HG02938 (cell line): ENCODE data around the gene NGF.
"Not testable (repeated sequence)": the region's sequence is repeated elsewhere in the genome, so short reads cannot be mapped to it uniquely, and the experiment has no call there.

ENCODE experiments used
- ATAC-seq: cut with Tn5 transposase; IDR thresholded peaks from one replicate; pipeline ENCODE4 v1.9.1; 2021; ENCODE audit warnings: mild to moderate bottlenecking, moderate library complexity; ENCODE audit not compliant: unreplicated experiment

Gene NGF

DNA sequence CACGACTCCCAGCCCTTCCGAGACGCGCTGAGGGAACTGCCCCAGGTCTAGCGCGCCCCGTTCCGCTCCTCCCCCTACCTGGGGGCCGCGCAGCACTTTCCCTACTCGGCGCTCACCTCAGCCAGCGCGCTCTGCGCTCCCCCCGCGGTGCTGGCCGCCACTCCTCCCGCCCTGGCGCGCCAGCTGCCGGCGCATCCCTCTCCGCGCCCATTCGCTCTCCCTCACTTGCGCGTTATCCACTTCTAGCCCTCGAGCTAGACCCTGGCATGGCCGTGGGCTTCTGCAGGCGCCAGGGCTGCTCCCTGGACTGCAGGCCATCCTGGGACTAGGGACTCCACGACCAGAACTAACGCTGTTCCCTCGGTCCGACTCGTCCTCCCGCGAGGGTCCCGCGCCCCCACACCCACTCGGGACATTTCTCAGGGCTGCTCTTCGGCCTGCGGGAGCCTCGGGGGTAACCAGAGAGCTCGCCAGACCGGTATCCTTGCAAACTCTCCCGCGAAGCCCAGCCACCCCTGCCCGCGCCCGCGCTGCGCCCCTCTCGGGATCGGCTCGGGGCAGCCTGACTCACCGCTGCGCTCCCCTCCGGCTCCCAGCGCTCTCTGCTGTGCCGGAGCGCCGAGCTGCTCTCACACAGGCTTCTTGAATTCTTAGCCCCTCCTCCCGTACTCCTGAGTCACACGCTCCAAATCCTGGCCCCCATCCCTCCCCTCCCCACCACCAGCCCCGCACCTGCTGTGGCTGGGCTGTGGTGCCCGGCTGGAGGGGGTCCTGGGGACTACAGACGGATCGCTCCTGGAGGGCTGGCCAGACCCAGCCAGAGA lies at the start of gene NGF:
NGF (minus strand) TSS at position 617 of the 824 bp plus-strand sequence. CDS start 51,454 bp downstream, outside the sequence.
- no peak for ATAC-seq

DNA sequence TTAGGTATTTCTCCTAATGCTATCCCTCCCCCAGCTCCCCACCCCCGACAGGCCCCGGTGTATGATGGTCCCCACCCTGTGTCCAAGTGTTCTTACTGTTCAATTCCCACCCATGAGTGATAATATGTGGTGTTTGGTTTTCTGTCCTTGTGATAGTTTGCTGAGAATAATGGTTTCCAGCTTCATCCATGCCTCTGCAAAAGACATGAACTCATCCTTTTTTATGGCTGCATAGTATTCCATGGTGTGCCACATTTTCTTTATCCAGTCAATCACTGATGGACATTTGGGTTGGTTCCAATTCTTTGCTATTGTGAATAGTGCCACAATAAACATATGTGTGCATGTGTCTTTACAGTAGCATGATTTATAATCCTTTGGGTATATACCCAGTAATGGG lies 45.4 kb upstream of the NGF start:
- ATAC-seq: not testable (repeated sequence)

DNA sequence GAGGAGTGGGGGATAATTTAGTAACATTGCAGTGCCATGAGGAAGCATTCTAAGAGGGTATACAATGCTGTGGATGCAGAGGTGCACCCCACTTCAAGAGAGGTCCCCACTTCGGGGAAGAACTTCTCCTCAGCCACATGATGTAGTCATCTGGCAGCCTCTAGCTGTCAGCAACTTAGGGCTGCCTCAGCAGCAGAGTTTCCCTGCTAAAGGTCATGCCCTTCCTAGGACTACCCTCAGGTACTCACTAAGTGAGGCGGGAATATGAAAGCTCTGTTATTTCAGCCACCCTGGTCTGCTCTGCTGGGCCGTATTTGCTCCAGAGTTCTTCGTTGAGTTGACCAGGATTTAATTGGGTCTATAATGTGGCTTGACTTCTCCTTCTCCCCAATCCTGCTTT lies 41.9 kb upstream of the NGF start:
- ATAC-seq: no peak

DNA sequence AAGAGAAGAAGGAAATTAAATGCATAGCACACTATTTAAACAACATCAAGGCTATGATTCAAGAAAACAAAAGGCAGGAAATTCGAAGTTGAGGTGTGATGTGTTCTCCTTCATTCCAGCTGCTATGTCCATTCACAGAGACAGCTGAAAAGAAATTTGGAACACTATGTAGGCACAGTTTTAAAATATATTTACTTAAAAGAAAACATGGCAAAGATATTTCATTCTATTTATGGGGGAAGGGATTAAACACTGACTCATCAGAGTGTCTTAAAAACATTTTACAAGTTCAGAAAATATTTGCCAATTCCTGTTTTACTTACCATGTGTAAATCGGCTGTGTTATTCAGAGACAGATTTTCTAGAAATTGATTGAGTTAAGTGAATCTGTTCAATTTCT lies 39.4 kb upstream of the NGF start:
- ATAC-seq: no peak

DNA sequence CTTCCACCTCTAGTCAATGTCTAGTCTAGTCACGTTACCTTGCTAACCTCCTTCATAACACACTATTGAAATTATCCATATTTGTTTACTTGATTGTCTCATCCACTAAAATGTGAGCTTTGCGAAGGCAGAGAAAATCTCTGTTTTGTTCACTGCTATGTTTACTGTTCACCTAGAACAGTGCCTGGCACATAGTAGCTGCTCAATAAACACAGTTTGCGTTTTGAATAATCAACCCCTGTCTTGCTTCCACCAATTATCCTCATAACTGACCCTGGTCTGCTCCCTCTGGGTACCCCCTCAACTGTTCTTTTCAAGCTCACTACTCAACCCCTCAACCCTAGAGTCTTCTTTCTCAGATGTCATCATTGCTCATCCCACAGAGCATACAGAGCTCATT lies 36.5 kb upstream of the NGF start:
- no peak for ATAC-seq

DNA sequence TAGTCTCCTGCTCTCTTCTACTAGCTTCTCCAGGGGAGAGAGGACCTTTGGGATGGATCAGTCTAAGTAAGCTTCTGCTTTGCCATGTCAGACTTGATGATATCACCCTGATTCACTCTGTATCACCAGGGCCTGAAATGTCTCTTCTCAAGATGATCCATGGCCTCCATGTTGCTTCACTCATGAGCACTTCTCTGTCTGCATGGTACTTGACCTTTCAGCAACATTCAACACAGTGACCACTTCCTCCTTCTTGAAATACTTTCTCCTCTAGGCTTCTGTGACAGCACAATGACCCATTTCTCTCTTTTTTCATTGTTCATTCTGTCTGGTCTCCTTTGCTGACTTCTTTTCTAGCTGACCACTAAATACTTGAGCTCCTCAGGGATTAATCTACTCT lies 35.3 kb upstream of the NGF start:
- no peak for ATAC-seq

DNA sequence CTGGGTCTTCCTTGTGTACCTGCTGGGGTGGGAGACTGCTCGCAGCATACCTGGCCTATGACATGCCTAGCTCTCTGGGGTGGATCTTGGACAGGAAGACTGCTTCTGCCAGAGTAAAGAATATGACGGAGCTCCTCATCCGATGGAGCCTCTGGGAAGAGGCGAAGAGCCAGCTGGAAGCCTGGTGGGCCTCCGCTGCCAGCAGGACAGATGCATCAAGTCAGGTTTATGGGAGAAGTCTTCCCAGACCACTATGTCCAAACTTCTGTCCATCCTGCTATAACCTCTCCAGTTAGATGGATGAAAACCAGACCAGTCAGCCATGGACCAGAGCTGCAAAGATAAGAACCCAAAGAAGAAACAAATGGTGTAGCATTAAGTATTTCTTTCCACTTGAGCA lies 27.7 kb upstream of the NGF start:
- ATAC-seq: no peak

DNA sequence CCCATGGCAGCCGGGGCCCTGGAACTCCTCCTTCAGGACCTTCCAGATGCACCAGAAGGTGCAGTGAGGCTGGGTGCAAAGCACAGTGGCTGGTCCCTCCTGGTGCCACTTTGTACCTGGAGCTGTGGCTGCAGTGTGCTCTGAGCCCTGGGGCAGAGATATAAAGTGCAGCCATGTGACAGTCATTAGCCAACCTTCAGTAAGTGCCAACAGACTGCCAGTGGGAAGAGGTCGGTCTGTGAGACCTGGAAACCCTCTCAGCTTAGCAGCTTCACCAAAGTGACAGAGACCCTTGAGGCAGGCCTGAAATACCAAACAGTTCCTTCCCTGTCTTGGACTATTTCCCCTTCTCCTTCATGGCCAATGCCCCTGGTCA lies 26.7 kb upstream of the NGF start:
- no peak for ATAC-seq

DNA sequence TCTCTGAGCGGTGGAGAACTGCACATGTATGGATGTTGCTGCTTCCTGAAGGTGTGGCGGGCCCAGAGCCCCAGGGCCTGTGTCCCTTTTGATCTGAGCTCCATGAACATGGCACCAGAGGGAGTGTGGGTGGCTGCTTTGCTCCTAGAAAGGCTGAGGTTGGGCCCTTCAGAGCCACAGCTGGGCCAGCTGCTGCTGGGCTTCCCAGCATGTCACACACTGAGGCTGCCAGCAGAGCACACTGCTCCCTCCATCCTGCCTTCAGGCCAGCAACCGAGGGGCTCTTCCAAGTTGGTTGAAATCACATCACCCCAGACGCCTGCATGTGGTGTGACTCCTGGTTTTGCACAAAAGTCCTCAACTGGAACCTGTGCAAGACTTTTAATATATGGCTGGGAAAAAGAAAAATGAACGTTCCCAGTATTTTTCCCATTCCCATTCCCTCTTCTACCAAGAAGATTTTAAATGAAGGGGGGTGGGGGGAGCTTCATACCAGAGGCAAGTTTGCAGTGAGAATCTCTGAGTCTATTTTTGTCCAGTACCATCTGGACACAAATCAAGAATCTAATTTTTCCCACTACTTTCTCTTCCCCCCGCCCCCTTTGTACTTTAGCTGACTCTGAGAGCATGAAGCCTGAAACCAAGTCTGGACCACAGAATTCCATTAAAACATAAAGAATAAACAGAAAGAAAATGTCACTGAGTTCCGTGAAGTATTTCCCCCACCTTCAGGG lies 26.2 kb upstream of the NGF start:
- ATAC-seq: no peak

DNA sequence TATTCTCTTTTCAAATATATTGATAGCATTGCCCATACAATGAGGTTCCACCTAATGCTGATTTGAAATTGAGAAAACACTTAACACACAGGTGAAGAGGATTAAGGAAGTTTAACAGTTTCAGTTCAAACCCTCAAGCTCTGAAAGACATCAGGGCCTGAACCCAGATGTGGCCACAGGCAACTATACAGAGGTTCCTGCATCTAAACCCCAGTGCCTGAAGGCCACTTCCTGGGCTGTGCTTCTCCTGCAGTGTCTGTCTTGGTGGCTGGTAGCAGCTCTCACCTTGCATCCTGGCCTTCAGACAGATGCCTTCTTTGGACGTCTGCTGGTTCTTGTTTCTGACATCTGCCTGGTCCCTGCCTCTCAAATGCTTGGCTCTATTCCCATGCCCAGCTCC lies 25.1 kb upstream of the NGF start:
- ATAC-seq: no peak

DNA sequence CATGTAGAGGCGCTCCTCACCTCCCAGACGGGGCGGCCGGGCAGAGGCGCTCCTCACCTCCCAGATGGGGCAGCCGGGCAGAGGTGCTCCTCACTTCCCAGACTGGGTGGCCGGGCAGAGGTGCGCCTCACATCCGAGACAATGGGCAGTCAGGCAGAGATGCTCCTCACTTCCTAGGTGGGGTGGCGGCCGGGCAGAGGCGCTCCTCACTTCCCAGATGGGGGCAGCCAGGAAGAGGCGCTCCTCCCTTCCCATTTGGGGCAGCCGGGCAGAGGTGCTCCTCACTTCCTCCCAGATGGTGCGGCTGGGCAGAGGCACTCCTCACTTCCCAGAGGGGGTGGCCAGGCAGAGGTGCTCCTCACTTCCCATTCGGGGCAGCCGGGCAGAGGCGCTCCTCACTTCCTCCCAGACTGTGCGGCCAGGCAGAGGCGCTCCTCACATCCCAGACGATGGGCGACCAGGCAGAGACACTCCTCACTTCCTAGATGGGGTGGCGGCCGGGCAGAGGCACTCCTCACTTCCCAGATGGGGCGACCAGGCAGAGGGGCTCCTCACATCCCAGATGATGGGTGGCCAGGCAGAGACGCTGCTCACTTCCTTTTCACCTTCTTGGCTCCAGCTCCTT lies 22.6 kb upstream of the NGF start:
- ATAC-seq: not testable (repeated sequence)

DNA sequence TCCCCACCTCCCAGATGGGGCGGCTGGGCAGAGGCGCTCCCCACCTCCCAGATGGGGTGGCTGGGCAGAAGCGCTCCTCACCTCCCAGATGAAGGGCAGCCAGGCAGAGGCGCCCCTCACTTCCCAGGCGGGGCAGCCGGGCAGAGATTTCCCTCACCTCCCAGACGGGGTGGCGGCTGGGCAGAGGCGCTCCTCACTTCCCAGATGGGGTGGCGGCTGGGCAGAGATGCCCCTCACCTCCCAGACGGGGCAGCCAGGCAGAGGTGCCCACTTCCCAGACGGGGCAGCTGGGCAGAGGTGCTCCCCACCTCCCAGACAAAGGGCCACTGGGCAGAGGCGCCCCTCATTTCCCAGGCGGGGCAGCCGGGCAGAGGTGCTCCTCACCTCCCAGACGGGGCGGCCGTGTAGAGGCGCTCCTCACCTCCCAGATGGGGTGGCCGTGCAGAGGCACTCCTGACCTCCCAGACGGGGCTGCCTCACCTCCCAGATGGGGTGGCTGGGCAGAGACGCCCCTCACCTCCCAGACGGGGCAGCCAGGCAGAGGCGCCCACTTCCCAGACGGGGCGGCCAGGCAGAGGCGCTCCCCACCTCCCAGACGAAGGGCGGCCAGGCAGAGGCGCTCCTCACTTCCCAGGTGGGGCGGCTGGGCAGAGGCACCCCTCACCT lies 21.9 kb upstream of the NGF start:
- ATAC-seq: not testable (repeated sequence)

DNA sequence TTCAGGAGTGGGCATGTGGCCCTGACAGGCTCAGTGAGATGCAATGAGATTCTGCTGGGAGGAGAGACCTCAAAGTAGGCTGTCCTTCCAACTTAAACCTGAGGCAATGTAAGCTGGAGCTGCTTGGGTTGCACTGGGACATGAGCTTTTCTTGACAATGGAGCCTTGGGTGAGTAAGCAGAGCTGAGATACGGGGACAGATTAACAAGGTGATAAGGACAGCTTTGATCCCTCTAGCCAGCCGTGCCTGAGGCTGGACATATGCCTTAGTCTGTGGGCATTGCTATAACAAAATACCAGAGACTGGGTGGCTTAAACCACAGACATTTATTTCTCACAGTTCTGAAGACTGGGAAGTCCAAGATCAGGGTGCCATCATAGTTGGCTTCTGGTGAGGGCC lies 18.3 kb upstream of the NGF start:
- no peak for ATAC-seq

DNA sequence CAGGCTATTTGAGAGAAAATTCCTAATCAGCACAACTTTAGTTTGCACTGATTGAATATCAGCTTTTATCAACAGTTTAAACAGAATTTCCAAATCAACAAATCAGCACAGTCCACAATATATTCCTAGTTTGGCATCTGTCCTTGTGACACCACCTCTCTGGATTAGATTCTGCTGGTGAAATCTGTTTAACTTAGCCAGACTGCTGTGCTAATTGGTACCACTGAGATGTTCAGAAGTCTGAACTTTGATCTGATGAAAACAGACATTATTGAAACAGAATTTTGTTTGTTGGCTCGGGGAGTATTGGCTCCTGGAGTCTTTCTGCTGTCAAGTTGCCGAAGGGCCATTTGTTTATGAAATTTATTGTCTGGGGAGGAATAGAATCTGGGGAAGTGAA lies 17.0 kb upstream of the NGF start:
- no peak for ATAC-seq

DNA sequence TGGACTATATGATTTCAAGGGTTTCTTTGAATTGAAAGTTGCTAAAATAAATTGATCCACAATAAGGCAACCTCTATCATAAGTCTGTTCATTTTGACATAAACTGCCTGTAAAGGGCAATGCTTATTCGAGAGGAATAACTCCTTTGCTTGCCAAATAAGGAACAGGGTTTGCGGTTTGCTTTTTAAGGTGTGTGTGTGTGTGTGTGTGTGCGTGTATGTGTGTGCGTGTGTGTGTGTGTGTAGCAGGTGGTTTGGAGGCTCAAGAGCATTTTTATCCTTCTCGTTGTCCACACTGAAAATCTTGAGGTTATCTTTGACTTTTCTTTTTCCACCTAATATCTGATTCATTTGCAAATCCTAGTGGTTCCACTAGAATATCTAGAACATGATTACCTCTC lies 13.1 kb upstream of the NGF start:
- ATAC-seq: no peak

DNA sequence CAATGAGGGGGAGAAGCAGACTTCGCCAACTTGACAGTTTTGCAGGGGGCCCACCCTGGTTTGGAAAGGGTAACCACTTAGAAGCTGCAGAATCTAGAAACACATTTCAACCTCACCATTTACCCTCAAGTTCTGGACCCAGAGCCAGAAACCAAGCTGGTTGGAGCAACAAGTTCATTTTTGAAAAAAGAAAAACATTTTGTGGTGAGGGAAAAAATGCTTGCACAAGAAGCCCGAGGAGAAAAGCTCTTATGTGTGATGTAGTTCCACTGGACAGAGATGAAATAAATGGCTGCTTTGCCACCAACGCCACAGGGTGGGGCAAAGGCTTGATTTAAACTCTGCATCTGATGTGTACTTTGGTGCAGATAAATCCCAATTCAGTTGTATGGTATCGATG lies 10.6 kb upstream of the NGF start:
- no peak for ATAC-seq

DNA sequence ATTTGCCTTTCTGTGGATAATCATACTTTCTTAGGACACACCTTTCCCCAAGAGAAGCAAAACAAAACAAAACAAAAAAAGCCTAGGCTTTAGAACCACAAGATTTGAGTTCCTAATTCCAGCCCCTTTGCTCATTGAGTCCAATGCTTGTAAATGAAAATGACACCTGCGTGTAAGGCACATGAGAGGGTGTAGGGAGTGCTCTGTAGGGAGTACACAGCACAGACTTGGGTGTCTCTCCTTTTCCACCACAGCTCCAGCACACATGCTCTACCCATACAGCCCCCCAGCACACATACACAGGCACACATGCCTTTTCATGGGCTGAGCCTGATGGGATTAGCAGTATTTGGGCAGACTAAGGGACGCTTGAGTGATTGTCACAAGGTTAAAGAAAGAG lies 9.2 kb upstream of the NGF start:
- no peak for ATAC-seq

DNA sequence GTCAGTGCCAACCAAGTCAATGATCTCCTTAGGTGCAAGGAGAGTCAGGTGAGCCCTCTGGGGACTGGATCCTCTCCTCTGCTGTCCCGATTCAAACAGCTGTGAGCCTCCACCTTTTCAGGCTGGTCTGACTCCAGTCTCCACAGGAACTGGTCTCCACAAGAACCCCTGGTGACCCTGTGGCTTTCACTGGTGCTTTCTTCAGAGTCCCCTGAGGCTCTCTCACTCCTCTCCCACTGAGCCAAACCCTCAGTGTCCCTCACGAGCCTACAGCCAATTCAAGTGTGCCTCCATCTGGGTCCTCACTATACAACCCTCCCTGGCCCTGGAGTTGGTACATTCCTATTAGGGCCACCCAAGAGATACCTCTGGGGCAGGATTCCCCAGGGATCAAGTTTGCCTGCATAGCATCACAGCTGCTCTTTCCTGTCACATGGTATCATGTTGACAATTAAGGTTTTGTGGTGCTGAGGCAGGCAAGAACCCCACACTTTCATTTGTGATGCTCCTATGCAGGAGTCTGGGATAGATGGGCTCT lies 5.2 kb upstream of the NGF start:
- no peak for ATAC-seq

DNA sequence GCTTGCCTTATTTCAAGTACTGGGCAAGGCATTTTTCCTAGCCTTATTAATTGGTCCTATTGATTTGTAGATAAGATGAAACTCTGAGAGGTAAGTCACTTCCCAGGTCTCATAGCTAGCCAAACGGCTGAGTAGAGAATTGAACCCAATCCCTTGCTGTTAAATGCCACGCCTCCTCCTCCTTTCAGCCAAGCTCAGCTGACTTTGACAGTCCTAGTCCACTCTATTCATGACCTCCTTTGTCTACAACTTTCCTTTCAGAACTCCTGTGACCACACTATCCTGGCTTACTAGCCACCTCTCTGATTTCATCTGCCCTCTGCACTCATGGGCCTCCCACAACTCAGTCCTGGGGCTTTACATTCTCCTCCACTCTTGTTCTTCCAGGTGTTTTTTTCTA lies 3.9 kb upstream of the NGF start:
- no peak for ATAC-seq

DNA sequence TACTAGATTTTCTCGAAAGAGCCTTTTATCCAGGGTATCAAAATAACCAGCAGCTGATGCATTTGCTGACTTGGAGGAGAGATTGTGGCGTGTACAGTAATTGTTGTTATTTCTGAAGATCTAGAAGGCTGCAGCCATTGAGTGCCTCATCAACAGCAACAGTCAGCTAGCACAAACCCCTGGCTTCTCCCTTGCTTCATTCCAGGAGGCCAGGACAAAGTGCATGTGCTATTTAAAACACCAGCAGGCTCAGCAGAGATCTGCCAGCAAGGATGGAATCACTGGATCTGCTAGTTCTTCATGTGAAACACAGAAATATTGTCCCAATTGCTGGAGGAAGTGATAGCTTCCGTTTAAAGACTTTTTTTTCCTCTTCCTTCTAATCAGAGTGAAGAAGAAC lies 2.8 kb upstream of the NGF start:
- no peak for ATAC-seq

DNA sequence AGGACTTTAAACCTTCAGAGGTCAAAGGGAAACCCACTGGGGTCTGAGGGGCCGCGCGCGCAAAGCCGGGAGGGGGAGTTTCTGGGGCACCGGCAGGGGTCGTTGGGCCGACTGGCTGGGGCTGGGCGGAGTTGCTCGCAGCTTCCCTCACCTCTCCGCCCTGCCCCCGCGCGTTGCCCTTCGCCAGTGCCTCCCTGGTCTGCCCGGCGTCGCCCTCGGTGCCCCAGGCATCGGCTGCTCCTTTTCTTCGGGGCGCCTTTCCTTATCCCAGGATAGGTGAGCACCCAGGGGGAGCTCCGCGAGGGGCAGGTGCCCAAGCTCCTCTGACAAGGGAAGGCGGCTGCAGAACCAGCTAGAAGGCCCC lies 390 bp upstream of the NGF start:
- ATAC-seq: no peak
